Measurements from ENCODE around the gene NOP14.
"Not testable (repeated sequence)": the region's sequence is repeated elsewhere in the genome, so short reads cannot be mapped to it uniquely, and the experiment has no call there.

NOP14 gene

GRCh38 chr4:2961811-2962441 lies 1.3 kb downstream of the NOP14 start:
- no peak for DNase-seq (ENCODE audit: low spot score)

DNA sequence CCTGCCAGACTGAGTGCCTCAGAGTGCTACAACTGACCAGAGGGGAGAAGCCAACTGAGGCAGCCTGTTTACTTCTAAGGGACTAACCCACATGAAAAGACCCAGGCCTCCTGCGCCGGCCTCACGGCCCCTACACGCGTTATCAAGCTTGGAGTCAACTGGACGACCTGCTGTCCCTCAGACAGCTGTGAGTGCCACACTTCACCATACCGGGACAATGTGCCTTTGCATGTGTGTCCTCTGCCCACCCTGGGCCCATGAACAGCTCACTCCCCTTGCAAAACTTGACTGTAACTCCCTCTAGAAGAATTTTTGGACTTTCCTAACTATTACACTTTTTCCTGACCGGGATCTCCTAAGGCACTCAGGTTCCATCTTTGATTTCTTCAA lies 1.8 kb downstream of the NOP14 start:
- no peak for DNase-seq (ENCODE audit: low spot score)

DNA sequence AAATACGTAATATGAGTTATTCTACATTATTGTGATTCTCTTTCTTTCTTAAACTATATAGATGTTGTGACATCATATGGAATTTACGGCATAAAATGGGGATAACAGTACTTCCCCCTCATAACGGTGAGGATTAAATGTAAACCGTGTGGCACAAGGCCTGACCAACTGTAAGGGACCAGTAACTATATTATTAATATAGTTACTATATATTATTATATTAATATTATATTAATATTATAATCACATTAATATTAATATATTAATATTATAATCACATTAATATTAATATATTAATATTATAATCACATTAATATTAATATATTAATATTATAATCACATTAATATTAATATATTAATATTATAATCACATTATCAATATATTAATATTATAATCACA lies 2.8 kb downstream of the NOP14 start:
- not testable (repeated sequence) for DNase-seq (ENCODE audit: low spot score)

DNA sequence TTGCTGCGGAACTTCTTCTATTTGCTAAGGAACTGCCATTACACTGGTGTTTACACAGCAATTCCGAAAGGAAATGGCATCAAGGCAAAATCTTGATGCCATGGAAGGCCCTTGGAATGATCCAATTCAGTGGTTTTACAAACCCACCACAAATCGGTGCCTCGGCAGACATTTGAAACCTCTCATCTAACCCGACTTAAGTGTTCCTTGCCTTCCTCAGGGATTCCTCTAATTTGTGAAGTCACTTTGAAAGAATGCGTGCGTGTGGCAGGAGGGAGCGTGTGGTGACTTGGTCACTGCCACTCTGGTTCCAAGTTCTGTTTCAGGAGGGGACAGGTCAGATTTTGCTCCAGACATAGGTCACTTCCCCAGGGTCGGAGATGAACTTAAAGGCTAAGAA lies 4.8 kb downstream of the NOP14 start:
- no peak for DNase-seq (ENCODE audit: low spot score)

- DNase-seq (ENCODE audit: low spot score), result not testable (repeated sequence)
Measured at GRCh38 chr4:2955186-2956044, 7.8 kb downstream of the NOP14 start.

DNA sequence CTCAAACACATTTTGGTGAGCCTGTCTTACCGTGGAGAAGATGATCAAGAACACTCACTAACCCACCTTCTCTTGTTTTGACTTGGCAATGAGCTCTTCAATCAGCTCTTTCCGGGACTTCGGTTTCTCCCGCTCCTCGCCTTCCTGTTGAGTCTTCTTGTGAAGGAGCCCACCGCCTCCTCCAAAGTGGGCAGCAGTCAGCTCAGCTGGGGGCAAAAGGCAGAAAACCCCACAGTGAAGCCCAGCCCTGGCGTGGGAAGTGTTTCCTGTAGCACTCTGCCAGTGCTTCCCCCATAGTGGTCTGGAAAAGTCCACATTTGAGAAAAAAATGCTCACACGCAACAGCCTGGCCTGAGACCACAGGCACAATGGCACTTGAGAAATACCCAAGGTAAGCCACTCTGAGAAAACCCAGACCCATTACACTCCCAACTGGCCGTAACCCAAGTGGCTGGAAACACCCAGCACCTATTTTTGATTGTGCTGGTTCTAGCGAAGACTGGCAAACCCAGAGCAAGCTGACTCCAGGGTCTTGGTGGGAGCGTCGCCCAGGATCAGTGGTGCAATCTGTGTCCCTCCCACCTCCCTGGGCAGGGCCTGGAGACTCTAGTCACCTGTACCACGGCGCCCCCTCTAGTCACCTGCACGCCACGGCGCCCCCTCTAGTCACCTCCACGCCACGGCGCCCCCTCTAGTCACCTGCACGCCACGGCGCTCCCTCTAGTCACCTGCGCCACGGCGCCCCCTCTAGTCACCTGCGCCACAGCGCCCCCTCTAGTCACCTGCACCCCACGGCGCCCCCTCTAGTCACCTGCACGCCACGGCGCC lies 8.6 kb downstream of the NOP14 start:
- no peak for DNase-seq (ENCODE audit: low spot score)

DNA sequence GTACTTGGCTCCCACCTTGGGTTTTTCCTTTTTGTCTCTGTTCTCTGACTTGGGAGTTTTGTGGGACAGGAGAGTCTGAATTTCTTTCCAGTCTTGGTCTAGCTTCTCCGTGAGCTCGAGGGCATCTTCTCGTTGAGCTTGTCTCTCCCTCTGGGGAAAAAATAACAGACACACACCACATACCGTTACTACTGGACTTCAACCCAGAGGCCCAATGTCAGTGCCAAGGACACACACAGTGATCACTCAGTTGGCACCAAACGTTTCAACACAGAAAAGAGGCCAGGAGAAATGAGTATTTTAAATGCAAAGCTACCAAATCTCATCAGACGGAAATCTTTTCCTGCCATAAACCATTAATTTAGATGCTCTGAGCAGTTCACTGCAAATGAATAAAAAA lies 9.7 kb downstream of the NOP14 start:
- DNase-seq (ENCODE audit: low spot score), result no peak

GRCh38 chr4:2950221-2950989 lies 12.8 kb downstream of the NOP14 start:
- DNase-seq (ENCODE audit: low spot score), result no peak

DNA sequence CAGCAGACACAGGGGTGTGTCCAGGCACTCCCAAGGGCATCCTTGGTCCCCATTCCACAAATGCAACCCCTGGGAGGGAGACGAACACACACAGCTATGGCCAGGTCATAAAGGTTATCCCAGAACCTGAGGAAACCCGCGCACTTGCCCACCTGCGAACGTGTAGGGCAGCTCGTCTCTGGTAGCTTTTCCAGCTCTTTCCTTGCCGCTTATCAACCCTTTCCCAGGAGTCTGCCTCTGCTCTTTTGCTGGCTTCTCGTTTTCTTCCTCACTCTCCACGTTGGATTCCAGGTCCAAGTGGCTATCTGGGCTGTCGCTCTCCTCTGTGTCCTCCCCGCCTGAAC lies 13.5 kb downstream of the NOP14 start:
- DNase-seq (ENCODE audit: low spot score), result no peak

DNA sequence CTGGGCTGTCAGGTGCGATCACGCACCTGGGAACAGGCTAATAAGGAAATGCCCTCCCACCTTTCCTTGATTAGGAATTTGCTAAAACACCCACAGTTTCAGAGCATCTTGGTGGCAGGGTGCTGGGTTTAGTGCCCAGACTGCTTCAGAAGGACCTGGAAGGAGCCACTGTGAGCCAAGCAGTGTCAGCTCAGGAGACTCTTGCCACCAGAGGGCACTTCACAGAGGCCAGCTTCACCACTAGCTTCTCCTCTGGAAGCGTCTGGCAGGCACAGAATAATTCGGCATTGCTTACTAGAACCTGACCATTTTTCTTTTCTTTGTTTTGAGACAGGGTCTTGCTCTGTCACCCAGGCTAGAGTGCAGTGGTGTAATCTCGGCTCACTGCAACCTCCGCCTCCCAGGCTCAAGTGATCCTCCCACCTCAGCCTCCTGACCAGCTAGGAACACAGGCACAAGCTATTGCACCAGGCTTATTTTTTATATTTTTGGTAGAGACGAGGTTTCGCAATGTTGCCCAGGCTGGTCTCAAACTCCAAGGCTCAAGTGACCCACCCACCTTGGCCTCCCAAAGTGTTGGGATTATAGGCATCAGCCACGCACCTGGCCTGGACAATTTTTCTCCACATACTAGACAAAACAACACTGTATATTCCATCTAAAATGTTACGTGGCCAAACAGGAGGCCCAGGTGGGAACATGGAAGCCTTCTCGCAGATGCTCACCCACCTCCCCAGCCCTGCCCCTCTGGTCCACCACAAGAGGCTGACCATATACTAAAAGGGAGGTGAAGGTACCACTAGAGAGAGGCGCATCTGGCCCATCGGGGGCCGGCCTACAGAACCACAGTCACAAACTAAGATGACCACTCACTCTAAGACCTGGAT lies 14.1 kb downstream of the NOP14 start:
- no peak for DNase-seq (ENCODE audit: low spot score)

DNA sequence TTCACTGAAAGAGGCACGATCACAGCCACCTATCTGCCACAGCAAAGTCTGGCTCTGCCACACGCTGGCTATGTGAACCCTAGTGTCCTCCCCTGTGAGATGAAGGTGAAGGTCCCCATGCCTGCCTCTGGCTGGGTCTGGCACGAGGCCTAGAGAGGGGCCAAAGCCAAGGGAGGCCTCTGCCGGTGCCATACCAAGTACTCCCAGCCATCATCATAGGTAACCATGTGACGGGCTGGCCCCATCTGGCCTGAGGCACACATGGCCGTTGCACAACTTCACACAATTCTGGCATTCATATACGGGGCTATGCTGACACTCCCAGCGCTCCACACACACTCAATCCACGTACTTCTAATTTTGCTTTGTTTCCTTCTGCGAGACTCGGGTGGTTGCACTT lies 15.3 kb downstream of the NOP14 start:
- no peak for DNase-seq (ENCODE audit: low spot score)

DNA sequence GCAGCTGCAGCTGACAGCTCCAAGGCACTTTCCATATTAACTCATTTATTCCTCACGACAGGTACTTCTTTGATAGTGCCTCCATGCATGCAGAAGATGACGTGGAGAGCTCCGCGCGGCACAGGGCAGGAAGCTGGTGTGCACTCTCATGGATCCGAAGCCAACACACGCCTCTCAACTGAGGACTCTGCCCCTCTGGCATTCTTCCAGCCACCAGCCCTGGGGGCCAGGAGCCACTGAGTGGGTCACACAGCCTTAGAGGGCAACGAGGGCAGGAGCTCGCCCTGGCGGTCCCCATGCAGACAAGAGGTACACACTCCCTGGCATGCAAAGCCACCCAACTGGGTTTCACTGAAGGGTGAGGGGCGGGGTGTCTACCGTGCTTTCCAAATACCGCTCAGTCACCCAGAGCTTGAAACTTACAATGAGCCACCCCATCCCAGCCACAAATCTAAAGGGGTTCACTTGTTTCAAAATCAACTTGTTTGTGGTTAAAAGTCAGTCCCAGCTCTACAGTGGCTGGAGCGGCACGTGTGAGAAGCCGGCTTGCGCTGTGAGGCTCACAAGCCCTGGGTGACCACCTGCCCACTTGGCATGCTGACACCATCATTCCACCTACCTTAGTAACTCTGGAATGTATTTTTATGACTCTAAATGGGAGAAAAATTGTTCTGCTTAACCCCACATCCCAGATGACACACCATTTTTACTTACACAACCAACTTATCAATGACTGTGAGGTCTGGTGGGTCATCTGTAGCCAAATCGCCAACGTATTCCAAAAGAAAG lies 16.2 kb downstream of the NOP14 start:
- DNase-seq (ENCODE audit: low spot score), result no peak

- DNase-seq (ENCODE audit: low spot score), result not testable (repeated sequence)
Measured at GRCh38 chr4:2945619-2946604, 17.3 kb downstream of the NOP14 start.

GRCh38 chr4:2944586-2945526 lies 18.4 kb downstream of the NOP14 start:
- no peak for DNase-seq (ENCODE audit: low spot score)

- DNase-seq (ENCODE audit: low spot score), result no peak
Measured at GRCh38 chr4:2944091-2944482, 19.1 kb downstream of the NOP14 start.

DNA sequence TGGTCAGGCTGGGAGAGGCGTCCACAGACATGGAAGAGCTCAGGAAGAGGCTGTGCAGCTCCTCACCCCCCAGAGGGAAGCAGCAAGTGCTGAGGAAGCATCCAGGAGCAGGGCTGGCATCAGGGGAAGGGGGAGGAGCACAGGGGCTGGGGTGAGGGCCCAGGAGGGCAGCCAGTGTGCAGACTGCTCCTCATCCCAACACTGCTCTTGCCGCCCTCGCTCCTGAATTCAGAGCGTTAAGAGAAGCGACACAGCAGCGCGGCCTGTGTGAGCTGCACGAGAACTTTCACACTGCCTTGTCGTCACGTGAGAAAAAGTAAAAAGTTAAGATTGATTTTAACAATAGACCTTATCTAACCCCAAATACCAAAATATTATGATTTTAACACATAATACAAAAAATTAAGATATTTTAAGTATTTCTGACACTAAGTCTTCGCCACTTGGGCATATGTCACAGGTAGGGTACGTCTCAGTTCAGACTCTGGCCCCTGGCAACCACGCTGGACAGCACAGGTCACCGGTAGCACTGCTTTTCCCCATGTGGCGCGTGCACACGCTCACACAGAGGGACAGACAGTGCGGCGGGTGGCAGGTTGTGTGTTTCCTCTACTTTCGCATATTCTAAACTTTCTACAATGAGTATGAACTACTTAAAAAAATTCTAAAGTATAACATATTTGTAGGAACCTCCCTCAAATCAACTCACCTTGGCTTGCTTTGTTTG lies 19.7 kb downstream of the NOP14 start:
- no peak for DNase-seq (ENCODE audit: low spot score)

All from Ammon's horn (tissue), 1 donor.